Ecto neural progenitor cell (in vitro differentiated cells): ENCODE measurements around the gene CAD.
A peak's percentile ranks its signal among the peaks of the same experiment; 100 is the strongest.

Source experiments
- DNase-seq: peaks from one replicate; pipeline ENCODE4 v3.0.0-alpha.2; 2018; ENCODE audit warnings: low spot score

The CAD gene

DNA sequence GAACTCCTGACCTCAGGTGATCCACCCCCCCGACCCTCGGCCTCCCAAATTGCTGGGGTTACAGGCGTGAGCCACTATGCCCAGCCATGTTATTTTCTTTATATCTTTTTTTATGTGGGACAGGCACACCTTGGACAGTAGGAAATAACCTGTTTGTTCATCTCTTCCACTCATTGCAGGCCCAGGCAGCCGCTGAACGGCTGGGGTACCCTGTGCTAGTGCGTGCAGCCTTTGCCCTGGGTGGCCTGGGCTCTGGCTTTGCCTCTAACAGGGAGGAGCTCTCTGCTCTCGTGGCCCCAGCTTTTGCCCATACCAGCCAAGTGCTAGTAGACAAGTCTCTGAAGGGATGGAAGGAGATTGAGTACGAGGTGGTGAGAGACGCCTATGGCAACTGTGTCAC is 8.4 kb downstream of the CAD start:
- DNase-seq, result no peak

DNA sequence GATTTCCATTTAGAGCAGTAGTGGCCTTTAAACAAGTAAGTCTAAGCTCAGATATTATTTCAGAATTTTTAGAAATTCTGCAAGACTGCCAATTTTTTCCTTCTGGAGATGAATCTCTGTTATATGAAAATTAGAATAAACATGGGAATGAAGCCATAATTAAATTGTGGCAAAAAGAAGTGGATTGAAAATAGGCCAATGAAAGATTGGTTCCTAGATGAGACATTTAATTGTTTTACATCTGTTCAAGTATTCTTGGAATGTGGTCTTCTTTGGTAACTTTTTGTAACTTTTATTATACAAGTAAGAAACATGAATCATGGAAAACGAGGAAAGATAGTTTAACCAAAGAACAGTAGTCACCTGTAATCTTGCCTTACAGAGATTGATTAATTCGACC is 10.3 kb downstream of the CAD start:
- no peak for DNase-seq

DNA sequence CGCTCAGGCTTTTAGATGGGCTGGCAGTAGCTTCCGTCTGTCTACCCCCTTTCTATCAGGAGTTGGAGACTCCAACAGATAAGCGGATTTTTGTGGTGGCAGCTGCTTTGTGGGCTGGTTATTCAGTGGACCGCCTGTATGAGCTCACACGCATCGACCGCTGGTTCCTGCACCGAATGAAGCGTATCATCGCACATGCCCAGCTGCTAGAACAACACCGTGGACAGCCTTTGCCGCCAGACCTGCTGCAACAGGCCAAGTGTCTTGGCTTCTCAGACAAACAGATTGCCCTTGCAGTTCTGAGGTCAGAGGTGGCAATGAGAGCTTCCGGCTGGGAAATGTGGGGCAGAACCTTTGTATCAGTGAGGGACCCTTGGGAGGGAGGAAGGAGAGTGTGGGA is 14.8 kb downstream of the CAD start:
- DNase-seq, result no peak

DNA sequence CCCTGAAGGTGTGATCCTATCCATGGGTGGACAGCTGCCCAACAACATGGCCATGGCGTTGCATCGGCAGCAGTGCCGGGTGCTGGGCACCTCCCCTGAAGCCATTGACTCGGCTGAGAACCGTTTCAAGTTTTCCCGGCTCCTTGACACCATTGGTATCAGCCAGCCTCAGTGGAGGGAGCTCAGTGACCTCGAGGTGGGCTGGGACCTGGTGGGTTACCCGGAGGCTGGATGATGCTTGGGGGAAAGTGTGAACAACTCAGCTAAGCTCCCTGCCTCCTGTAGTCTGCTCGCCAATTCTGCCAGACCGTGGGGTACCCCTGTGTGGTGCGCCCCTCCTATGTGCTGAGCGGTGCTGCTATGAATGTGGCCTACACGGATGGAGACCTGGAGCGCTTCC is 16.2 kb downstream of the CAD start:
- no peak for DNase-seq

DNA sequence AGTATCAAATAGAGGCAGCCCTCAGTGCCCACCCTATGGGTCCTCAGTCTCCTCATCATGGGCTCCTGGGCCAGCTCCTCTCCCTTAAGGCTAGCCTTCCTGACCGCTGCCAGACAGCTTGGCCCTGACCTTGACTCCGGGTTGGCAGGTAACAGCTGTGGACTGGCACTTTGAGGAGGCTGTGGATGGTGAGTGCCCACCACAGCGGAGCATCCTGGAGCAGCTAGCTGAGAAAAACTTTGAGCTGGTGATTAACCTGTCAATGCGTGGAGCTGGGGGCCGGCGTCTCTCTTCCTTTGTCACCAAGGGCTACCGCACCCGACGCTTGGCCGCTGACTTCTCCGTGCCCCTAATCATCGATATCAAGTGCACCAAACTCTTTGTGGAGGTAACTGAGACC is 19.0 kb downstream of the CAD start:
- DNase-seq, result no peak

DNA sequence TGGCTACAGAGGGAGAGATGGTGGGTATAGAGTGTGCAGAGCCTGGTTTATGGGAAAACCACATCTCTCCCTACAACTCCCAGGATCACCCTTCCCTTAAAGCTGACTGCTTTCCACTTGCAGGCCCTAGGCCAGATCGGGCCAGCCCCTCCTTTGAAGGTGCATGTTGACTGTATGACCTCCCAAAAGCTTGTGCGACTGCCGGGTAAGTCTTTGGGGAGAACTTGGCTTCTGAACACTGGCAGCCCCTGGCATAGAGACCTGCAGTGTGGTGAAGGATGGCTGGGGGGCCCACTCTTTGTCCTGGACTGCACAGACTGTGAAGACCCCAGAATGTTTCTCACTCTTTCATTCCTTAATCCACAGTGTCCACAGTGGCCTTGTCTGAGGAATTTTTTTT is 19.5 kb downstream of the CAD start:
- DNase-seq, result no peak

DNA sequence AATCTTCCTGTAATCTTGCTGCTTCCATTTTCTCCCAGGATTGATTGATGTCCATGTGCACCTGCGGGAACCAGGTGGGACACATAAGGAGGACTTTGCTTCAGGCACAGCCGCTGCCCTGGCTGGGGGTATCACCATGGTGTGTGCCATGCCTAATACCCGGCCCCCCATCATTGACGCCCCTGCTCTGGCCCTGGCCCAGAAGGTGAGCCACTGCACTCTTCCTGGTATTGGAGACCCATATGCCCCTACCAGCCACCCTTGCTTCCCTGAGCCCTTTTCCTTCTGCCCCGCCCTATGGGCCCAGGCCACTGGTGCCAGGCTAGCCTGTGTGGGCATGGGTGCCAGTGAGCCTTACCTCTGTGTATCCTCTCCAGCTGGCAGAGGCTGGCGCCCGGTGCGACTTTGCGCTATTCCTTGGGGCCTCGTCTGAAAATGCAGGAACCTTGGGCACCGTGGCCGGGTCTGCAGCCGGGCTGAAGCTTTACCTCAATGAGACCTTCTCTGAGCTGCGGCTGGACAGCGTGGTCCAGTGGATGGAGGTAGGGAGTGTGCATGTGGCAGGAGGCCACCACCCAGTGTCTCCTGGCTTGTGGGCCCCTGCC is 20.3 kb downstream of the CAD start:
- DNase-seq, result no peak

DNA sequence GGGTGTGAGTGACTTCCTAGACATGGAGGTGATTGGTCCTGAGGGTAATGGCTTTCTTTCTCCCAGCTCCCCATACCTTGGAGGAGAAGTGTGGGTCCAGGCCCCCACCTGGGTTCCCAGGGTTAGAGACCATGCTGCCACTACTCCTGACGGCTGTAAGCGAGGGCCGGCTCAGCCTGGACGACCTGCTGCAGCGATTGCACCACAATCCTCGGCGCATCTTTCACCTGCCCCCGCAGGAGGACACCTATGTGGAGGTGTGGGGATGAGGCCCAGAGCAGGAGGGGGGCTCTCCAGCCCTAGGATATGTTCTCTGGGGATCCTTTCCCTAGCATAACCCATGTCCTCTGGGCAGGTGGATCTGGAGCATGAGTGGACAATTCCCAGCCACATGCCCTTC is 21.8 kb downstream of the CAD start:
- no peak for DNase-seq

DNA sequence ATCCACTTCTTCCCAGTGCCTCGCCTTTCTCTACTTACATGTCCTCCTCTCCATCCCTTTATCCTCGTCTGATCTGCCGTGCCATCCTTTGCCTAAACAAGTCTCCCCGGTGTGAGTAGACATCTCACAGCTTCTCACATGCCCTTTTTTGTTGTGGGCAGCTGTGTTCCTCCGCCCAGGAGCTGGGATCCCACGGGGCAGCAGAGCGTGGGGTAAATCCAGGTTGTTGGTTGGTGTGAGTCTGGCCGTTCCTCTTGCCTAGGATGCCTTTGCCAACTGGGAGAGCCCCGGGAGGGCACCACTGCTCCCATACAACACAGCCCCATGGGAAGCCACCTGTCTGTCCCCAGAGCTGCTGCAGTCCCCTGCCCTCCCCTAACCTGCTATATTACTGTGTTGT is 23.2 kb downstream of the CAD start:
- no peak for DNase-seq

DNA sequence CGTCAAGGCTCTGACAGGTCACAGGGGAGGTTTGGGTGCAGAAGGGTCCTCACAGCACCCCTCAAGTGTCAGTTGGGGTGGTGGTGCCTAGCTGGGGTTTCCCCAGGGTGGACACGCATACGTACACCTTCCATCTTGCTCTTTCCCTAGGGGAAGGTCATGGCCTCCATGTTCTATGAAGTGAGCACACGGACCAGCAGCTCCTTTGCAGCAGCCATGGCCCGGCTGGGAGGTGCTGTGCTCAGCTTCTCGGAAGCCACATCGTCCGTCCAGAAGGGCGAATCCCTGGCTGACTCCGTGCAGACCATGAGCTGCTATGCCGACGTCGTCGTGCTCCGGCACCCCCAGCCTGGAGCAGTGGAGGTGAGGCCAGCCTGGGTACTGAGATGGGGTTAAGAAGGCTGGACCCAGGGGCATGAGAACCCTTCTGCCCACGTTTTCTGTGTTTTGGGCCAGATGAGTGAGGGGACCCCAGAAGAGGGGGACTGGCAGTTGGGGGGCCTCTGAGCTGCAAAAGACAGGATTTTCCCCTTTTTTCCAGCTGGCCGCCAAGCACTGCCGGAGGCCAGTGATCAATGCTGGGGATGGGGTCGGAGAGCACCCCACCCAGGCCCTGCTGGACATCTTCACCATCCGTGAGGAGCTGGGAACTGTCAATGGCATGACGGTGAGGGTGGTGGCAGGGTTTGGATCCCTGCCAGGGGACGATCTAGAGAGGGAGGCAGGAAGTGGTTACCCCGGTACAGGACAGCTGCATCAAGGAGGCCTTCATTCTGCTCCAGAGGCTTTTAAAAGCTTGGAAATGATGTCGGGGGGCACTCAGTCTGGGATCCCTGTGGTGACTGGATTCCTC is 24.8 kb downstream of the CAD start:
- no peak for DNase-seq

DNA sequence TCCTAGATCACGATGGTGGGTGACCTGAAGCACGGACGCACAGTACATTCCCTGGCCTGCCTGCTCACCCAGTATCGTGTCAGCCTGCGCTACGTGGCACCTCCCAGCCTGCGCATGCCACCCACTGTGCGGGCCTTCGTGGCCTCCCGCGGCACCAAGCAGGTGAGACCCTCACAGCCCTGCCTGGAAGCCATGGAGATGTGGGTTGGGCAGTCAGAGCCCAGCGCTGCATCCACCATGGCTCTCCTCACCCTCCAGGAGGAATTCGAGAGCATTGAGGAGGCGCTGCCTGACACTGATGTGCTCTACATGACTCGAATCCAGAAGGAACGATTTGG is 25.4 kb downstream of the CAD start:
- no peak for DNase-seq

DNA sequence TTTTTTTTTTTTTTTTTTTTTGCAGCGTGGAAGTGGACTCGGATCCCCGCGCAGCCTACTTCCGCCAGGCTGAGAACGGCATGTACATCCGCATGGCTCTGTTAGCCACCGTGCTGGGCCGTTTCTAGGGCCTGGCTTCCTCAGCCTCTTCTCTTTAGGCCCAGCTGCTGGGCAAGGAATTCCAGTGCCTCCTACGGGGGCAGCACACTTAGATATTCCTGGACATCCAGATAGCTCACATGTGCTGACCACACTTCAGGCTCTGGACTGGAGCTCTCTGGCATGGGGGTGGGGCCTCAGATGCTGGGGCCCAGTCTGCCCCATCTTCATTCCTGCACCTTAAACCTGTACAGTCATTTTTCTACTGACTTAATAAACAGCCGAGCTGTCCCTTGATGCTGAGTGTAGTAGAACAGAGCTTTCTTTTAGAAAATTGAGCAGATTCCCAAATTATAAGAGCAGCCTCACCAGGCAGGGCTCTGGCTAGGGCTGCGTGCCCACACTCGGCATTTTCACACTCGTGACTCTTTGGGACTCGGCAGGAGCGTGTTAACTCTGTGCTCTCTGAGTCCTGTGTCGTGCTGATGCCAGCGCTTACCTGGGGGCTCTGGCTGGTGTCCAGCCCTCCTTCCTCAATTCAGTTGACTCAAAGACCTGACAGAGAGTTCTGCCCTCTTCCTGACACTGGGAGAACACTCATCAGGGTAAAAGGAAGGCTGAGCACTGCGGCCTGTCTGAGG is 26.4 kb downstream of the CAD start:
- no peak for DNase-seq

DNA sequence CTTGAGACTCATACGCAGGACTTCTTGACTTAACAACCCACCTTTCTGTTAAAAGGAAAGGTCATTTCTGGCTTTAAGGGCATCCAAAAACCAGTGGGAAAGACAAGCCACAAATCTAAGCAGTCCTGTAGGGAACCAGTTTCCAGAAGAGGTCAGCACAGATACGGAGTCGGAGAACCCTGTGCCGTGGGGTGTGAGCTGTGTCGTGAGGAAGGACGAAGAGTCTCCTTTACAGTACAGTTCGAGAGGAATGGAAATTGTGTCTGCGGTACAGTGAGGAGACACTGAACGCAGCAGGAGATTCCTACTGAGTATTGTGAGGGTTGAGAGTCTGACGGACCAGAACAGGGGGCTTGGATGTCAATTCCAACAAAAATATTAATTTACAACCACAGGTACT is 27.9 kb downstream of the CAD start:
- no peak for DNase-seq

DNA sequence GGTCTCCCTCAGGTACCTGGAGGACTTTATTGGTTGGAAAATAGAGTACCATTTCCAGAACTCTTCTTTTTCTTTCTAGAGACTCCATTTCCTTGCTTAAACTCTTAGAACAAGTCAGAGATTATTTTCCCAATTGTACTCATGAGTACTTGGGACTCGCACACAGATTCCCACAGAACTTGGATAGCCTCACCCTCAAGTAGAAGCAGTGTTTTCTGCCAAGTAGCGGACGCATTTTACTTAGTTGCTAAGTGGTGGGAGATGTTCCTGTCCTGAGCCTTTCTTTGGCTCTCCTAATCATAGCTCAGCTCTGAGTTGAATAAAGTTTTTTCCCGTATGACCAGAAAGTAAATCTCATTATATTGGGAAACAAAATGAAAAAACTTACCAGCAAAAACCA is 28.5 kb downstream of the CAD start:
- DNase-seq, result no peak

DNA sequence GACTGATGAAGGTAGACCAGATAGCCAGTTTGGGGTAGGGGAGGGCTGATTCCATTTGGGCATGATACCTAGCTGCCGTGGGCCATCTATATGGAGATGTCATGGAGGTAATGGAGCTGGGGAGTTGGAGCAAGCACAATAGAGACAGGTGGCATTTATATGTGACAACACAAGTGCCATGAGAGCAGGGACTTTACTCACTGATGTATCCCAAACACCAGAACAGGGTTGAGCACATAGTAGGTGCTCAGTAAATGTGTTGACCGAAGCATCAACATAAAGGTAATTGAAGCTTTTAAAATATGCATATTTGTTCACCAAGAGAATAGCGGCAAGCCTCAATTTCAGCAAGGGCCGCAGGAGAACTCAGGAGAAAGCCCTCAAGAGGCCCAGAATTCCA is 30.7 kb downstream of the CAD start:
- no peak for DNase-seq

DNA sequence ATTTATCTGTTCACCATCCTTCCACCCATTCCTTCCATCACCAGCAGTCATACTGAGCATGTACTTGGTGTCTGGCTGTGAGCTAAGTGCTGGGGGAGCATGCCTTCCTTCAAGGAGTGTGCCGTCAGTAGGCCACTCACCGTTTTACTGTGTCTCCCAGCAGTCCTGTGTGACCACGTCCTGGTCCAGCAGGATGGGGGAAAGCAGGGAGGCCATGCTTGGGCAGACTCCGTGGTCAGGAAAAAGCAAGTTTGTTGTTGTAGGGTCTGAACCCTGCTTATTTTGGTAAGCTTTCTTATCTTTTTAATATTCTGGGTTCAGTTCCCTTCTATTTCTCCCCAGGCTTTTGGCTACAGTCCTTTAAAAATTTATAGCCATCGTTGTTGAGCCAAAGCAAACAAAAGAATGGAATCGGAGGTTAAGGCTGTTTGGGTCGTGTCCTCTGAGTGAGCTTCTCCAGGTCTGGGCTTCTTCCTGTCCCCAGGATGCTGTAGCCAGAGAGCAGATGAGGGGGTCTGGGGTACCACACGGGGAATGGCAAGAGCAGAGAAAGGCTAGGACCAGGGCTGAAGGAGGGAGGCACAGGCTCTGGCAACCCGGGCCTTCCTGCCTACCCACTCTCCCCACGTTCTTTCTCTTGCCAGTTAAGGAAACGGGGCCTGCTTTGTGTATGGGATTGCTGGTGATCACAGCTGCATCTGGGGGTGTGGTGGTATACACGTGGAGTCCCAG is 32.2 kb downstream of the CAD start:
- no peak for DNase-seq

DNA sequence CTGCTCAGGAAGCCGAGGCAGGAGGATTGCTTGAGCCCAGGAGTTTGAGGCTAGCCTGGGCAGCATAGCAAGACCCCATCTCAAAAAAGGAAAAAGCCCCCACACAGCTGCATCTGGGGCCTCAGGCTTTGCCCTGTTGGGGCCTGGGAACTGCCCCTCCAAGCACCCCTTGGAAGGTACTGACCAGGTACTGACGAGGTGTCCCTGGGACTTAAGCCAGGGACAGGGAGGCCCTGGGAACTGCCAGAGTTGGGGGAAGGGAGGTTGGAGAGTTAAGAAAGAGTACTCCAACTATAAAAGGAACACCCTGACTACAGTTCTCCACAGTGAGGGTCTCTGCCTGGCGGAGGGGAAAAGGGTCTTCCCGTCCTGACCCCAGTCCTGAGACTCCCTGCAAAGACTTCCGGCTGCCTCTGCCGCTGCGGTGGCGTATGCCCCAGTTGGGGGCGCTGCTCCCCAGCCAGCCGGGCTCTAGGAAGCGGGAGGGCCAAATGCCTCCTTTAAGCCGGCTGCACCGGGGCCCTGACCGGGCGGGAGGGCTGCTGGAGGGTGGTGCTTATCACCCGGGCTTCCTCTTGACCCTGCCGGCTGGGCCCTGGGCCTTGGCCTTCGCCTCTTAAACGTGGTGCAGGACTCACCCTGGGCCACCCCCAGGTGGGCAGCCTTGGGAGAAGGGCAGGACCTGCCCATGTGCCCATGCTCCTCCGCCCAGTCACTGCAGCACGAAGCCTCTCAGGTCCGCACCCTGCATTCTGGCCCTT is 32.9 kb downstream of the CAD start:
- peak; percentile 90 for DNase-seq

DNA sequence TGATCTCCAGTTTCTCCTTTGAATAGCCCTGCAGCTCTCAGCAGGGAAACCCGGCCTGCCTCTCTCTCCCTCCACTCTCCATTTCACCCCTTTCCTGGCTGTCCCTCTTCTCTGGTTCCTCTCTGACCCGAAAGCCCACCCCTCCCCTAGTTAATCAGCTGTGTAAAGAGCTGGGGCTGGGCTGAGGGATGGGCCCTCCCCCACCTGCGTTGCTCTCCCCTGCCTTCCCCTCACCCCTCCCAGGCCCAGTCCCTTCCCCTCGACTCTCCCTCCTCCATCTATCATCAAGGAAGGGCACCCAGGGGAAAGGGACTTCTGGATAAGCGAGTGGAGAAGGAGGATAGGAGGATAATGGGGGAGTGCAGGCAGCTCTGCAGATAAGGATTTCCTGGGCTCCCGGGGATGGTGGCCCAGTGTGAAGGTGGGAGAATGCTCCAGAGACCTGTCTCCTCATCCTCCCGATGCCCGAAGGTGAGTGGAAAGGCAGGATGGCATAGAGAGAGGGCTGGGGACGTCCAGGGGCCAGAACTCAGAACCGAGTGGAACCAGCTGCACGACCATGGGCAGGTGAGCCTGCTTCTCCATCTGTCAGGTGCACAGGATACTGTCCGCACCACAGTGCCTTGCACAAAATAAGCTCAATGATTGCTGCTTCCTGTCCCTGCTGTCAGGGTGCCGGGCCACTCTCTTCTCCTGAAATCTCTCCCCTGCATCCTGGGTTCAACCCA is 33.6 kb downstream of the CAD start:
- DNase-seq, result no peak

DNA sequence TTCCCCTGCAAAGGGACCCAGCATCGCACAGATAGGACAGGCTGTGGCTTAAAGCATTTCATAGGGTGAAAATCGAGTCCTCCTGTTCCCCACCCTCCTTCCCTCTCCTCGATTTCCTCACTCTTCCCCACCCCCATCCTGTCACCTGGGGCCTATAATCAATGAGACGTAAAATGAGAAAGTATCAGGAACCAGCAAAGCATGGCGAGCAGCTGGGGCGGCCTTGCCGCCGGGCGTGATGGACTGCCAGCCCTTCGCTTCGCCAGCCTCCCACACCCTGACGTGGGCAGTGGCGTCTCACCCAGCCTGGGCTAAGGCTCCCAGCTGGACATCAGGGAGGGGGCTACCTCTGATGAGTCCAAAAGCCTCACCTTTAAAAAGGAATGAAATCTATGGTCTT is 34.6 kb downstream of the CAD start:
- DNase-seq, result no peak

DNA sequence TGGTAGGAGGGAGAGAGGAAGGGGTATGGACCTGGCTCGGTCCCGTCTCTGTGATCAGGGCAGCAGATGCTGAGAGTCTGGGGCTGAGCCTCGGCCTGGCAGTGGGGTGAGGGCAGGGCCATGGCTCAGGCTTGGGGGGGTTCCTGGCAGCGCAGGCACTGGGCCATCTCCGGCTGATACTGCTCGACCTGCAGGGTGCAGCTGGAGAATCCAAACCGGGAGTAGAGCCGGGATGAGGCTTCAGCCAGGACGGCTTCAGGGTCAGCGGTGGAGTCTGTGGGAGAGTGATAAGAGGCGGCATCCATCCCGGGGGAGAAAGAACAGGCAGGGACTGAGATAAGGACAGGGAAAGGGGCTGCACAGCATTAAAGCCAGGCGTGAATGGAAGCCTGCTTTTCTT is 38.0 kb downstream of the CAD start:
- DNase-seq, result no peak

DNA sequence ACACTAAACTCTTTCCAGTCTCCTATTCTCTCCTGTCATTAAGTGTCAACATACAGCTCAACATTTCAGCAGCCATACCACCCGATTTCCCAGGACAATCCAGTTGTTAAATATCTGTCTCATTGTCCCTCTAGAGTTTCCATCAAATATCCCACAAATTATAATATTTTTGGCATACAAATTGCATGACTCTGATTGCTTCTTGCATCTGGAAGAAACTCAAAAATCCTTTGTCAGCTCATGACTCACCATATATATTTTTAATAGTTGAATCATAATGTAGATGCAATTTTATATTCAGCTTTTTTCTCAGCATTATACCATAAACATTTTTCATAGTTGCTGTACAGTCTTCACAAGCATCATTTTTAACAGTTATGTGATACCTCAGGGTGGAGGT is 38.5 kb downstream of the CAD start:
- DNase-seq, result no peak
